Nucleus accumbens (tissue), 56 donors: Measurements from ENCODE around the gene MYOF.
"Not testable (repeated sequence)": the region's sequence is repeated elsewhere in the genome, so short reads cannot be mapped to it uniquely, and the experiment has no call there.

Source experiments
- DNase-seq, 56 donors: peaks; one replicate each; lab custom pipeline; 2025; lab: John Stamatoyannopoulos, UW

MYOF gene

DNA sequence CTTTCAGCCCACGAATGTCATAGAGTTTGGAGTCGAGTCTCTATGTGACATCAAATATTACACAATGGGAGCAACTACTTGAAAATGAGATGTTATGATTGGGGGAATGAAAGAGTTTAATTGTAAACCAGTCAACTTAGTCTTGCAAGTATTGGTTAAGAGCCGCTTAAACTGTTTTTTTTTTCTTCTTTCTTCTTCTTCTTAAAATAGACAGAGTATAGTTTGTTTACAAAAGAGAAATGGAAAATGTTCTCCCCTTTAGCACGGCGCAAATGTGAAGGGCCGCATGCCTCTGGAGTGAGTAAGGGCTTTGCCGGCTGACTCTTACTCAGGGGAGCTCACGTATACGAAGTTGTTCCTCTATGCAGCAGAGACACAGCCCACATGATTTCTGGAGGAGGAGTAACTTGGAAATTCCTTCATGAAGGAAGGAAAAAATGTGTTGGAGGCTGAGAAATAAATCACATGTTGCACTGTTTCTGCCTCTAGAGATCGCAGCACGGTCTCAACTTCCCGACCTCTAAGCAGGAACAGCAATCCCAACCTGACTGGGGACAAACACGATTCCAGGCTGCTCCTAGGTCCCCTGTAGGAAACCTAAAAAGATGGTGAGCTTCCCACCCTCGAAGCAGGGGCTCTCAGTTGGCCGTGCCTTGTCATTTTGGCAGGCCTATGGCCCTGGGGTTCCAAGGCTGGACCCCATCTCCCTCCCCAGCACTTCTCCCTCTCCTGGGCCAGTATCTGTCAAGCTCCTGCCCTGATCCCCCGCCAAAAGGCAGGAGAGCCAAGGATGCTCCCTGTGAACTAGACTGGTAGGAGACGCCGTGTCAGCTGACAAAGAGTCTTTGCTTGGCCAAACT, 44.8 kb downstream of the MYOF start:
- peak in 31 of 56 donors; percentile 6 to 77 (median 34) for DNase-seq

DNA sequence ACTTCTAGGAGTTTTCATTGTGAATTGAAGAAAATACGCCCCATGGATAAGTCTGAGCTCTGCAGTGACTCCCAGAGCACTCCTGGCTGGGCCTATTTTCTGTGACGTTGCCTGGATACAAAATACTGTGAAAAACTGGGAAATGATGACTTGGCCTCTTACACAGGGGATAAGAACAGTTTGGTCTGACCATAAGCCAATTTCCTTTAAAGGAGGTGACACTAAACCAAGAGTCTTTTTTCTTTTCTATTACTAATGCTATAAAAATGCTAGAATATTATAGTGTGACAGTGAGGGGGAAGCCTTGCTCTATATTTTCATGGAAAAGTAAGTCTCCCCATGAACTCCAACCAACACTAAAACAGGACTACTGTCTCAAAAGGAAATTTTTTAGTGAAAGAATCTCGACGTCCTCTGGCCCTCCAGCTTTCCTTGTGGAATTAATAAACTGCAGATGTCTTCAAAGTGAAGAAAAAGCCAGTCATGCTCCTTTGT, 45.5 kb downstream of the MYOF start:
- DNase-seq: peak in 5 of 56 donors; percentile 8 to 22 (median 11)

DNA sequence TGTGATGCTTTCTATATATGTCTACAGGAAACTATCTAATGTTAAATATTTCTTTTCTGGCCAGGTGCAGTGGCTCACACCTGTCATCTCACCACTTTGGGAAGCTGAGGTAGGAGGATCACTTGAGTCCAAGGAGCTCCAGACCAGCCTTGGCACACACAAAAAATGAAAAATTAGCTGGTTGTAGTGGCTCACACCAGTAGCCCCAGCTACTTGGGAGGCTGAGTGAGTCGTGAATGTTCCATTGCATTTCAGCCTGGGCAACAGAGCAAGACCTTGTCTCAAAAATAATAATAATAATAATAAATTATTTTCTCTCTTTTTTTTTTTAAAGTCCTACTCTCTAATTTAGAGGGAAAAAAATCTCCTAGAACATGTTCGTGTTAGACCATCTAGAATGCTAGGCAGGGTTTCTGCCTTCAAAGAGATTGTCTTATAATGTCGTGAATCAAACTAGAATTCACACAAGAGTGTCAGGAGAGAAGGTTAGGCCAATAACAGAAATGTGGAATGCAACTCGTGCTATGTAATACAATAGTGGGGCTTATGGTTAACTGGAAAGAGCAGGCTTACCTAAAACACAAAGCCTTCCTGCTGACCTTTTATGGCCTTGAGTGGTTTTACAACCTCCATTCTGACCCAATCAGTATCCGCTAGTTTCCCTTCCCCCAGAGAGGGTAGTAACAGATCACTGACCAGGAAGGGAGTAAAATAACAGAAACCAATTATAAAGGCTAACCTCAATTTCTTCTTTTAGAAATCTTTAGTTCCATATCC, 46.3 kb downstream of the MYOF start:
- DNase-seq: no peak

DNA sequence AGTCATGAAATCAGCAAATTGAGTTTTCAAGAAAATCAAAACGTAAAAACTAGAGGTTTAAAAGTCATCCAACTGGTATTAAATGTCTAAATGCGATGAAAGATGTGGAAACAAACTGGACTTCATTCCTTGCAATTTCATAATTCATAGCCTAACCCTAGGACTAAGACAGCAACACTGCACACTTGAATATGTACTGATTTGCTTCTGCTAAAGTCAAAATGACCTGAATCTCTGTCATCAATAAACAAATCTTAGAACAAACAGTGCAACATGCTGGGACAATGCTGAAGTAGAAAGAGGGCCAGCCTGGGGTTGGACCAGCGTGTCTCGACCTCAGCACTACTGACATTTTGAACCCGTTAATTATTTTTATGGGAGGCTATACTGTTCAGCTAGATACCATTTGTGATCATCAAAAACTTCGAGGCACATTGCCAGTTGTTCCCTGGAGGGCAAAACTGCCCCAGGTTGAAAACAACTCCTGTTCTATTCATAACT, 47.1 kb downstream of the MYOF start:
- no peak for DNase-seq

DNA sequence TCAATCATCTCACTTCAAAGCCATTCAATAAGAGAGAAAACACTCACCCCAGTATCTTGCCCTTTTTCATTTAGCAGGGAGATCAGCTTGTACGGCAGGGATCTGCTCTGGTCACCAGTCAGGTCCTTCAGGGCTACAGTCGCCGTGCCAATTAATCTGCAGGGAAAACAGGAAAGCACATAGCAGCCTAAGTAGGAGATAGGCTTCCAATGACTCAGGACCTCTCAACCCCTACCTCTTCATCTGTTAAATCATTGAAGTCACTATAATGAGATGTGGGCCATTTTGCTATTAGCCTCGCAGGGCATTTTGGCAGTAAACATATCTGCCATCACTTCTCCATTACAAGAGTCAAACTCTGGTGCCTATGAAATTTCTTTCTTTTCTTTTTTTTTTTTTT, 50.8 kb downstream of the MYOF start:
- DNase-seq: no peak

DNA sequence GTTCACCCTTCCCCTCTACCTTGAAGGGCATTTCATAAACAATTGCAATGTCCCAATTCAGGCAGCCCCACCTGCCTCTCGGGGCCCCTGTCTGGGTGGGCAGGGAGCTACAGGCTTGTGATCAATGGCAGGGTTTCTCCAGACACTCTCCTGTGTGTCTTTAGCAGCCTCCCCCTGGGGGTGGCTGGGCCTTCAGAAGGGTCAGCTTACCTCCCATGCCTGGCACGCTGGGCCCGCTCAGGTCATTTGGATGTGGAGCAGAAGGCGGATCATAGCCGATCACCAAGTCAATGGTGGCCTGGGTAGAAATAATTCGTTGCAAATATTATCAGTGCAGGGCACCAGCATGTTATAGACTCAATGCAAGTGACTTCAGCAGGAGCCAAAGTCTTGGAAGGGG, 56.3 kb downstream of the MYOF start:
- no peak for DNase-seq

DNA sequence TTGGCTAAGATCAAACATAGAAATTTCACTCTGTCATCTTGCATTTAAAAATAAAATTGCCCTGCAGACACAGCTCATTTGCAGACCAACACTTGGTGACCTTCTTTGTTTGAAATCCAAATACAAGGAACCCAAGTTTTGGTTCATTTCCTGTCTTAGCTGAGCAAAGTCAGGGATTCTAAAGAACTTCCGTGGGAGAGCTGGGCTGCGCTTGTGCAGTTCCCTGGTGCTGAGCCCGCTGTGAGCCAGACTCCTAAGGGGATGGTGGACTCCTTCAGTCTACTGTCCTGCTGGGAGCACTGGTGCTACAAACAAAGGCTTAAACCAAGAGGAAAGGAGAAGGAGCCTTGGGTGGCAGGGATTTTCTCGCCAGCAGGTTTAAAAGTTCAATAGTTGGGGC, 60.0 kb downstream of the MYOF start:
- DNase-seq: no peak

DNA sequence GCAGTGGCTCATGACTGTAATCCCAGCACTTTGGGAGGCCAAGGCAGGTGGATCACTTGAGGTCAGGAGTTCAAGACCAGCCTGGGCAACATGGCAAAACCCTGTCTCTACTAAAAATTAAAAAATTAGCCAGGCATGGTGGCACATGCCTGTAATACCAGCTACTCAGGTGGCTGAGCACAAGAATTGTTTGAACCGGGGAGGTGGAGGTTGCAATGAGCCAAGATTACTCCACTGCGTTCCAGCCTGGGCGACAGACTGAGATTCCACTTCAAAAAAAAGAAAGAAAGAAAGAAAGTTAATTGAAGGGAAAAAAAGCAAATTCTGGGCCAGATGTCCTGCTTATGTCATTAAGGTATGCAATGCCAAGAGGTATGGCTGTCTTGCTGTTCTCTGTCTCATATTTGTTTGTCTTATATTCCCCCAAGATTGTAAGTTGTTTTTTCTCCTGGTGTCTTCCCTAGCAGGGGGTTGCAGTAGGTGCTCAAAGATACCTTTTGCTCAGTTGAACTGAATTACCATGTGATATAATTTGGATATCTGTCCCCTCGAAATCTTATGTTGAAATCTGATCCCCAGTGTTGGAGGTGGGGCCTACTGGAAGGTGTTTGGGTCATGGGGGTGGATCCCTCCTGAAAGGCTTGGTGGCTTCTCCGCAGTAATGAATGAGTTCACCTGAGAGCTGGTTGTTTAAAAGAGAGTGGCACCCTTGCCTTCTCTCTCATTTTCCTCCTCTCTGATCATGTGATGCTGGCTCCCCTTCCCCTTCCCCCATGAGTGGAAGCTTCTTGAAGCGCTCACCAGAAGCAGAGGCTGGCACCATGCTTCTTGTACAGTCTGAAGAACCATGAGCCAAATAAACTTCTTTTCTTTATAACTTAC, 60.9 kb downstream of the MYOF start:
- DNase-seq: no peak

DNA sequence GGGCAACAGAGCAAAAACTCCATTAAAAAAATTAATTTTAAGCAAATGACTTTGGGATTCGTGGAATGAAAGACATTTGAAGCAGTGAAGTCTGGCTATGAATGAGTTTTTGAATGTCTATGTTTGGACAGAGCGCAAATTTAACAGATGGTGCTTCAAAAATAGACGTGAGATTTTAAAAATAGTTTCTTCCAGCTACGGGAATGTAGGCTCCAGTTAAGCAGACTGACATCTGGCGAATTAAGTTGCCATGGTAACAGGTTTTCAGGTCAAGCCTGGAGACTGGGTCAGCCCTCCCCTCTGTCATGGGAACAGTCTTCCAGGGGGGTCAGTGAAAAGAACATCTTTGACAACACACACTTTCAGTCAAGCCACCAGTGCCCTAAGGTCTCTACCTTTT, 62.0 kb downstream of the MYOF start:
- peak in 1 of 56 donors; percentile 5 for DNase-seq

DNA sequence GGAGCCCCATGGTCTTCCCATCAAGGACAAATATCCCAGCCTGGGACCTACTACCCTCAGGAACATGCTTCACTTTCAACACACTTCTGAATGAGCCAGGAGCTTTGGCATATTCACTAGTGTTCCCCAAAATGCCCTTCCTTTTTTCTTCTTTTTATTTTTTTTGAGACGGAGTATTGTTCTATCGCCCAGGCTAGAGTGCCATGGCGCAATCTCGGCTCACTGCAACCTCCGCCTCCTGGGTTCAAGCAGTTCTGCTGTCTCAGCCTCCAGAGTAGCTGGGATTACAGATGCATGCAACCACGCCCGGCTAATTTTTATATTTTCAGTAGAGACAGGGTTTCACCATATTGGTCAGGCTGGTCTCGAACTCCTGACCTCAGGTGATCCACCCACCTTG, 63.1 kb downstream of the MYOF start:
- not testable (repeated sequence) for DNase-seq

DNA sequence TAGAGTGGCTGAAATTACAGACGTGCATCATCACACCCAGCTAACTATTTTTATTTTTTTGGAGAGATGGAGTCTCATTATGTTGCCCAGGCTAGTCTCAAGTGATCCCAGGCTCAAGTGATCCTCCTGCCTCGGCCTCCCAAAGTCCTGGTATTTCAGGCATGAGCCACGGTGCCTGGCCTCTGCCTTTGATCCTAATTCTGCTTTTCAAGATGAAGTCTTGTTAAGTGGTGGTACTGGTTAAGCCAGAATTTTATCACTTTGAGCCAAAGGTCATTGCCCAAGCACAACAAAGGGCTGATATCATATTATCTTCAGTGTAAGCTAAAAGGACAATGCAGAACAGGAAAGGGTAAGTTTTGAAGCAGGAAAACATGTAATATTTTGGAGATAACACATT, 64.2 kb downstream of the MYOF start:
- no peak for DNase-seq

DNA sequence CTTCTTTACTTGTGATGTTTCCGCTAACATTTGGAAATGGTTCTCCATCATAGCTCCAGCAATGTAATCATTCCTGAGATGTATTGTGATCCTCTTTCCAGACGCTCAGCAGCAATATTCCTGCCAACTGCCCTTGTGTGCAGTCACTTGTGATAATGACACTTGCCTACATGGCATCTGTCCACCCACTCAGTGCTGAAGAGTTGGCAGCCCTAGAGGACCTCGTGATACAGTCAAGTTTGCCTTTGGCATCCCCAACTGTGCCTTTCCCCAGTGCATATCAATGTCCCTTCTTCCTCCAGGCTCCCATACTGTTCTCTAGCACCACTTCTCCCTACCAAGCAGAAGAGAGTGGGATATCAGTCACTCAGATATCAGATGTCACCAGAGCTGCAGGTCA, 64.9 kb downstream of the MYOF start:
- peak in 7 of 56 donors; percentile 3 to 37 (median 13) for DNase-seq

DNA sequence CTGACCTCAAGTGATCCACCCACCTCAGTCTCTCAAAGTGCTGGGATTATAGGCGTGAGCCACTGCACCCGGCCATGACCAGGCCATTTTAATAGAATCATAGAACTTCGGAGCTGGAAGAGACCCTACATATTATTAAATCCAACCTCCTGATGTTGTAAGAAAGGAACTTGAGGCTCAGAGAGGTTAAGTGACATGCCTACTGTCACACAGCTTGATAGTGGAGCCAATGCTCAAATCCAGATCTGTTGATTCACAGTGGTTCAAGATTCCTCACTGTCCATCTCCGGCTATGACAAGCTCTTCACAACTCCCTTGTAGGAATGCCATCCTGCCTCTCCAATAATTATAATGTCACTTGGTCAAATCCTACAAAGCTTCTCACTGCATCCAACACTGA, 65.3 kb downstream of the MYOF start:
- DNase-seq: no peak

DNA sequence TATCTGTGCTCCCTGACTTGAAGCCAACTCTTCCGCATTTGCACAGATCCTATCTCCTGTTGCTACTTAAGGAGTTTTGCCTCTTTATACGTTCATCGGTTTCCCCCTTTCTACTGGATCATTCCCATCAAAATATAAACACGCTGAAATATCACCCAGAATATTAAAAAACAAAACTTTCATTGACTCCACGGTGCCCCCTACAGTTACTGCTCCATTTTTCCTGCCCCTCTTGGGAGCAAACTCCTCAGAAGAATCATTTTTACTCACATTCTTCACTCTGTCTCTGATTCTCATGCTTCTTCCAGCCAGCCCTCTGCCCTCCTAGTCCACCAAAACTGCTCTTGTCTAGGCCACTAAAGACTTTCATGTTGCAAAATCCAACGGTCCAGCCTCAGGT, 66.4 kb downstream of the MYOF start:
- no peak for DNase-seq

DNA sequence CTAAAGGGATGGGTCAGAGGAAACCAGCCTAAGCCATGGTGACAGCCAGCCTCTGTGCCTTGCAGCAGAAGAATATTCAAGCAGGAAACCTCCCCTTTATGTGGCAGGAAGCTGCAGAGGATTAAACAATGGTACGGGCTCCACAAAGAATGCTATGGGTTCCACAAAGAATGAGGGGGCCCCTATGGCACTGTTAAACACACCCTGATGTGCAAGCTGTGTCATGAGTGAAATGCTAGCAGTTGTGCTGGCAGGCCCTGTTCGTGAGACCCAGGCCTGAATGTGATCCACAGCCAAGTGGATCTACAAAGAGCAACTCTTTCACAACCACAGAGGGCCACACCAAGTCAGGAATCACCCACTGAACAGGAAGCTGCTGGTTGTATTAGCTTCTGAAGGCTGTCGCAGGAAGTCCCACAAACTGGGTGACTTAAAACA, 68.9 kb downstream of the MYOF start:
- no peak for DNase-seq

DNA sequence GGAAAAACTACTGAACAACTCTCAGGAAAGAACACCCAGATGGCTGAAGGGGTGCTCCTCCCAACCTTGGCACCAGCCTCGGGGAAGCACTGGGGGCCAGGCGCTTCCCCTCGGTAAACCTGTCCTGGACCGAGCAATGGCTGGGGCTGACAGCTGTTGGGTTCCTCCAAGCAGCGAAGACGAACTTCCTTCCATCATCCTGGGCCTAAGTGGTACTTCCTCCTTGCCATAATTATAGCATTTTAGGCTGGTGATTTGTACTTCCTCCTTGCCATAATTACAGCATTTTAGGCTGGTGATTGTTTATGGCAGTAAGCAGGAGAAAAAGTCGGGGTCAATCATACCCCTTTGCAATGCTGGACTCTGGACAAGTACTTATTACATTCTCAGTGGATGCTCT, 69.3 kb downstream of the MYOF start:
- DNase-seq: peak in 3 of 56 donors; percentile 7 to 16 (median 13)

DNA sequence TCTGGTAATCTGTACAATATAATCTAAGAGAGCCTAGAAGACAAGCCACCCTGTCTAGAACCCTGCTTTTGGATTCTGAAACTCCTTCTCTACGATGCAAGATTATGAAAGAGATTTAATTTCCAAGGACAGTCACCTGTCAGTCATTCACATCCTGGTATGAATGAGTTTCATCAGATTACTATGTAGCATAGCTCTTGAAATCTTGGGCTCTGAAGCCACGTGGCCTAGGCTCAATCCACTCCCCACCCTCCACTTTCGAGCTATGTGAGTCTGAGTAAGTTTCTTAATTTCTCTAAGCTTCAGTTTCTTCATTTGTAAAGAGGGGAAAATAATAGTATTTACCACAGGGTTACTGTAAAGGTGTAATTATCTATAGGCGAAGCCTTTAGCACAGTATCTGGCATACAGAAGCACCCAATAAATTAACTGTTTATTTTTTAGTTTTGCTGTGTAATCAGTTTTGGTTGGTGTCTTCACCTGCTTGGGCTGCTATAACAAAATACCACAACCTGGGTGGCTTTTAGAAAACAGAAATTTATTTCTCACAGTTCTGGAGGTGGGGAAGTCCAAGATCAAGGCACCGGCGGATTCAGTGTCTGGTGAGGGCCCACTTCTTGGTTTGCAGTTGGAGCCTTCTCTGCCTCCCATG, 71.3 kb downstream of the MYOF start:
- no peak for DNase-seq

DNA sequence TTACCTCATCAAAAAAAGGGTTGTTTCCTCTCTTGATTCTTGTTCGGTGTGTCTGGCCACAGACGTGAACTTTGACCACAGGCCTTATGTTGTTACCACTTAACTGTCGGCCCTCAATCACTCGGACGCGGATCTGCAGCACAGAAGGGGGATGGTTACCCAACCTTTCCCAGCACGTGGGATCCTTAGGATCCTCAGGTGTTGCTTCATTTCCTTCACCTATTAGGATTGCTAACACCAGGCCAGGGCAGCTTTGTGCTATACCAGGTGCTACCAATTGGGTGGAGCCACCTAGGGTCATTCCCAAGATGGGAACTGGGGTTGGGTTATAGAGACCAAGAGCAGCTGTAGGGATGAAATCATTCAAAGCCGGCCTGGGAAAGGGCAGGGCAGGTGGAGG, 73.4 kb downstream of the MYOF start:
- DNase-seq: no peak

DNA sequence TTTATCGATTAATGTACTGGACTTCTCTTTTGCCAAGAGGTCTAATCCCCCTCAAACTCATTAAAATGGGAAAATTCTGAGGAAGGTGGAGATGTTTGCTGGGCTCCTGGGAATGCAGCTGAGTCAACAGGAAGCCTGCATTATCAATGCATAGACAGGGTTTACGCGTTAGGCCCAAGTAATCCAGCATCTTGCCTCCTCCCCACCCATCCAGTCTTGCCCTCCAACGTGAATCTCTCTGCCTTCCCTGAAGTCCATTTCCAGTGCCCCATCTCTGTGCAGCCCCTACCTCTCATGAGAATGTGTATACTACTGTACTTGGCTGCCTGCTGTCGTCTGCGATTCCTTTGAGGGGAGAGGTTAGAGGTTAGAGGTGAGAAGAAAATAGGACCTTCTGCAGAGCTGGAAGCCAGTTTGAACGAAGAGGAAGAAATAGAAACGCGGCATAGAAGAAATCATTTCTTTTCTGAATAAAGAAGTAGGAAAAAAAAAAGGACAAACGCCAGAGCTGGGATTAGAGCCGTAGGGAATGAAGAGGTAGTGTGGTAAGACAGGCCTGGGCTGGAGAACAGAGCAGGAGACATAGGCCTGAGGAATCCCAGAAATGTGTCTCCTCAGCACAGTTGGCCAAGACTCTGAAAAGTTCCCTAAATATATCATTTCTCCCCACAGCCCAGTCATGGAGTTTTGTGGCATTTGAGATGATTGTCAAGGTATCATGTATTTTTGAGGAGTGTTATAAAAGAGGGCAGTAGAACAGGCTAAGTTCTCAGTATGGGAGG, 75.6 kb downstream of the MYOF start:
- DNase-seq: no peak
